Measurements from ENCODE around the gene PTCH1.

GRCh38 chr9:95506428-95506677, 10.4 kb downstream of the PTCH1 start:
- TF ChIP-seq CTCF (IDR thresholded peaks at IDR 0.05; ENCODE audit: low read depth, low read length) (no peak), EZH2phosphoT487 (IDR thresholded peaks at IDR 0.05; ENCODE audit: low read depth) (no peak)
